SK-MEL-5 (cell line): Measurements from ENCODE around the gene FHDC1. TPM values are rescaled to one million over a fixed set of nuclear protein-coding genes. Genes with fewer than 3 reads are reported as not detected.

ENCODE experiments used
- DNase-seq: peaks from one replicate; pipeline ENCODE4 v3.0.0-alpha.2; 2016; ENCODE audit warnings: low read depth, low spot score
- in situ Hi-C: cut with HindIII; loops from 2 replicates; pipeline ENCODE4 v1.10.0; 2016; ENCODE audit warnings: low sequenced_read_pairs, high pct_unique_total_duplicates, low pct_unique_long_range_greater_than_20kb
- total RNA-seq: library from RNA; depleted of rRNA; stranded (reverse); fragments of >200 nt; shearing (Covaris generic); gene quantifications from 2 replicates; pipeline ENCODE4 v1.2.3, GENCODE V29; 2014

The FHDC1 gene
- total RNA-seq, 1 experiment from 2014 or later = 0.53 TPM

- no peak for DNase-seq
- in situ Hi-C loops = no loop called here
Measured at GRCh38 chr4:153008578-153009199, 72.6 kb downstream of the FHDC1 start.

DNA sequence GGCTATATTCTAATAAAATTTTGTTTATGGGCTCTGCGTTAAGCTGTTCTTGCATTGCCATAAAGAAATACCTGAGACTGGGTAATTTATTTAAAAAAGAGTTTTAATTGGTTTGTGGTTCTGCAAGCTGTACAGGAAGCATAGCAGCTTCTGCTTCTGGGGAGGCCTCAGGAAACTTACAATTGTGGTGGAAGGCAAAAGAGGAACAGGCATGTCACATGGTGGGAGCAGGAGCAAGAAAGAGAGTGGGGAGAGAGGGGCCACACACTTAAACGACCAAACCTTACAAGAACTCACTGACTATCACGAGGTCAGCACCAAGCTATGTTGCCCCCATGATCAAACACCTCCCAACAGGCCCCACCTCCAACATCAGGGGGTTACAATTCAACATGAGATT lies 74.0 kb downstream of the FHDC1 start:
- in situ Hi-C loops = no loop called here

GRCh38 chr4:153013202-153013977 lies 77.3 kb downstream of the FHDC1 start:
- in situ Hi-C loops = no loop called here
- no peak for DNase-seq

More for the DNA sequence above, 74.0 kb downstream of the FHDC1 start:
- DNase-seq = no peak

DNA sequence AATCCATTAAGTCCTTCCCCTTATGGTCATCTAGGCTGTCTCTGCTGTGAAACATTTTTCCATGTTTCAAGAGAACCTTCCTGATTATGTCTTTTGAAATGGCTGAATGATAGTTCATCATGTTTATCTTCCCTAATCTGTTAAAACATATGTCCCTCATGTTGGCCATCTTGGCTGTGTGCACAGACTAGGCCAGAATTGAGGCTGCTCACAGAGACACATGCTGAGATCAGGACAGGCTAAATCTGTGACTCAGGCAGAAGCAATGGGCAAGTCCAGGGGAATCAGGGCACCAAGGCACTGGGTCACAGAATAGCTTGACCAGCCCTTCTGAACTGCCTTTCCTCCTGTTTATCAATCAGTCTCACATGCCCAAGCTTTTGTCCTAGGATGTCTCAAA lies 78.3 kb downstream of the FHDC1 start:
- no peak for DNase-seq
- in situ Hi-C loops = no loop called here

DNA sequence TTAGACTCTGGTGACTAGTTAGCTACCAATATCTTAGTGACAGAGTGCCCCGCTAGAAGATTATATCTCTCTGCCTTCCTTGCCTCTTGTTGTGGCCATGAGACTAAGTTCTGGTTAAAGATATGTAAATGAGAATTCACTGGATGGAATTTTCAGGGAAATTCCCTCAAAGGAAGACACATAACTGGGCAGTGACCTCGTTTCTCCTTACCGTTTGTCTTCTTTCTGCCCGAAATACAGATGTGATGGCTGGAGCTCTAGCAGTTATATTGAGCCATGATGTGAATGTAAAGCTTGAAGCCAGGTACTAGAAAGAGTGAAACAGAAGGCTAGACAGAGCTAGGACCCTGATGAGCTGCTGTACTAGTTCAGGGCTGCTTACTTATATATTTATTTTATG lies 80.5 kb downstream of the FHDC1 start:
- in situ Hi-C loops = no loop called here
- DNase-seq = no peak

DNA sequence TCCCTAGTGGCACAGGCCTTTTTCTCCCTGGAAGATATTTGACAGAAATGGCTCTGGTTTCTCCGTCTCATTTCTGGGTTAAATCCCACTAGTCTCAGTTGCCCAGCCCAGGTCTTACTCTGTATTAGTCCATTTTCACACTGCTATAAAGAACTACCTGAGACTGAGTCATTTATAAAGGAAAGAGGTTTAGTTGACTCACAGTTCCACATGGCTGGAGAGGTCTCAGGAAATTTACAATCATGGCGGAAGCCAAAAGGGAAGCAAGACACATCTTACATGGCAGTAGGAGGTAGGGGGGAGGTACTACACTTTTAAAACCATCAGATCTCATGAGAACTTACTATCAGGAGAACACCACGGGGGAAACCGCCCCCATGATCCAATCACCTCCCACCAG lies 81.9 kb downstream of the FHDC1 start:
- in situ Hi-C loops = no loop called here
- DNase-seq = no peak

DNA sequence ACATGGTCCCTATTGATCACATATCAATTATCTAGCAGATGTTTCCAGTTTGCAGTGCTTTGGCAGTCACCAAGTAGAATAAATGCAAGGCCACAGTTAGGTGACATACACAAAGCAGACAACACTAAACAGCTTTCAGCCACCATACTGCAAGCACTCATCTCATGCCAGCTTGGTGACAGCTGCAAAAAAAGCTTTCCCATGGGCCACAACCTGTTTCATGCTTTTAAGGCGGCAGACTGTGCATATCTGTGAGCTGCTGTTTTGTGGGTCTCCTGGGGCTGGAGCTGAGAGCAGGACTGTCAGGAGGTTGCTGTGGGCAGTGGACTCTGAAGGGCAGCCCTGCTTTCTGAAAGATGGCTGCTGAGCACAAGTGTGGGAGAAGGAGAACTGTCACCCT lies 82.6 kb downstream of the FHDC1 start:
- in situ Hi-C loops = no loop called here
- no peak for DNase-seq

- in situ Hi-C loops = no loop called here
Measured at GRCh38 chr4:153019906-153020305, 83.8 kb downstream of the FHDC1 start.

GRCh38 chr4:153020457-153020856 lies 84.3 kb downstream of the FHDC1 start:
- in situ Hi-C loops = no loop called here
- DNase-seq = no peak

More at GRCh38 chr4:153019906-153020305, 83.8 kb downstream of the FHDC1 start:
- DNase-seq = no peak

GRCh38 chr4:153021276-153021675 lies 85.2 kb downstream of the FHDC1 start:
- DNase-seq = no peak
- in situ Hi-C loops = no loop called here

DNA sequence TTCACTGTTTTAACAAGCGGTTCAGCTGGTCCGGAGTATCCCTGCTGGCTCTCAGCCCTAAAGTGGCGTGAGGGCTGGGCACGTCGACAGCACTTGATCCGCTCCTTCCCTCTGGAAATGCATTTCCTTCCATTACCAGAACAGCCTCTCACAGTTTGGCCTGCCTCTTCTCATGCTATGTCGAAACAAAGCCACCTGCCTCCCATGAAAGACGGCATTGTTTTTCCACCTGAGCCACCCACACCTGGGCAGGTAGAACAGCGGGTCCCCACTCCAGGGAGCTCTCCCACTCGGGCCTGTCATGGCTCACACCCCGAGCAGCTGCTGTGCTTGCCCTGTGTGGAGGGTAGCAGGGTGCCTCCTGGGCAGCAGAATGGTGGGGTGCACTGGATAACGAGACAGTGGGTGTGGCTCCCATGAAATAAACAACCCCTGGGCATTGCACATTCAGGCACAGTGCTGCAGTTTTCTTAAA lies 86.2 kb downstream of the FHDC1 start:
- no peak for DNase-seq
- in situ Hi-C loops = no loop called here

DNA sequence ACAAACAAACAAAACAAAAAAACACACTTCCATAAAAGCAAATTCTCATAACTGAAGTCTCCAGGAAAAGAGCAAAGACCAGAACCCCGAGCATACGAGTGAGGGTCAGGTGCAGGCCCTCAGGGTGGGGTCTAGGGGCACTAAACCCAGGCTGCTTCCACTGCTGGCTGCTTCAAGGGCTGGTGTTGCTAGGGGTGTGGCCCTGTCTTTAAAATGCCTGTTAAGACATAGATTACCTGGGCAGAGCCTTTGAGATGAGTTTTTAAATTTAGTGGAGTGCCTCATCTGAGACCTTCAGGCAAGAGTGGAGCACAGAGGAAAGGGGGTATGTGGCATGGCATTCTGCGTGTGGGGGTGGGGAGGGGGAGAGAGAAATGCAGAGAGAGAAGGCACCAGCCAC lies 87.0 kb downstream of the FHDC1 start:
- no peak for DNase-seq
- in situ Hi-C loops = no loop called here

DNA sequence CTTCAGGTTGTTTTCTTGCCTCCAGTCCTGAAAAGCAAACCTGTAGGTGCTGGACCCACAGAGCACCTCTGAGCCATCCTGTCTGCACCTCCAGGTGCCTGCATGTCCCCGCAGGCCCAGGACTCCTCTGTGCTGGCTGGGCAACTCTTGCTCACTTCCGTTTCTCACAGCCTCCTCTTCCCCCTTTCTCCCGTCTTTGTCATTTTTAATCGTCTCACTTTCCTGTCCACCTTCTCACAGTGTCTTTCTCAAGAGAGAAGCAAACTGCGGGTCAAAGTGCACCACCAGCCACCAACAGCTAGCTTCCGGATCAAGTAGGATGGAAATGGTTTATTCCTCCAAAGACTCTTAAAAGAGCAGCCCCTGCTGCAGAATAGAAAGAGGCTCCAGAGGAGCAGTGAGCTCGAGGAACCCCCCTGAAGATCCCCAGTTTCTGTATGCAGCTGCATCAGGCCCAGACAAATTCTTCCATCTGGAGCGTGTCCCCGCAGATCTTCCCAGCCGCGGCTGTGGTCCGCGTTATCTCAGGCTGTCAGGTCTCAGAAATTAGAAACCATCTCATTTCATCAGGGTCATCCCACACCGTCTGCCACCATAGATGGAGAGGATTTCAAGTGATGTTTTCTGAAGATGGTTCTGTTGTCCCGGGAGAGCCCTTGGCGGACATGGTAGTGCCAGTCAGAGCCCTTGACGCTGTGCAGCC lies 87.7 kb downstream of the FHDC1 start:
- in situ Hi-C loops = no loop called here
- DNase-seq = no peak

- DNase-seq = no peak
- in situ Hi-C loops = no loop called here
Measured at GRCh38 chr4:153024466-153024865, 88.3 kb downstream of the FHDC1 start.

- DNase-seq = no peak
Measured at GRCh38 chr4:153025406-153025805, 89.3 kb downstream of the FHDC1 start.

DNA sequence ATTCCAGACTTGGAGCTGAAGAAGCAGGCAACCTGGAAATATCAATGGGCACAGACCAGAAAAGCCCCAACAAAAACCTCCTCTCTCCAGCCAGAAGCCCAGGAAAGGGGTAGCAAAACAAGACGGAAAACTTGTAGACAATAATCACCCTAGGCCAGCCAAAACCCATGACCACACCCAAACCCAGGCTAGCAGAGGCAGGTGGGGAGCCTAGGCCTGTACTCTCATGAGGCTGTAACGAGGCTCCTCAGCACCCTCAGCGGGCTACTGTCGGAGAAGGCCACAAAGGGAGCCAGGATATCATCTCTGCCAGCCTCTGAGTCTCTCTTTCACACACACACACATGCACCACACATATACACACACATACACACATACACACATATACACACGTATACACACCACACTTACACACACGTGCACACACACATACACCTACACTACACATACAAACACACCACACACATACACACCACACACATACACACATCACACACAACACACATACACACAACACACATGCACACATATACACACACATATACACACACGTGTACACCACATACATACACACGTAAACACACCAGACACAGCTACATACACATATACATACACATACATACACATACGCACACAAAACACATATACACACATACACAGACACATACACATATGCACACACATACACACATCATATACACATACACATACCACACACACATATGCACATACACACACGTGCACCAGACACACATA lies 90.6 kb downstream of the FHDC1 start:
- in situ Hi-C loops = no loop called here
- DNase-seq = no peak

More at GRCh38 chr4:153025406-153025805, 89.3 kb downstream of the FHDC1 start:
- in situ Hi-C loops = no loop called here

DNA sequence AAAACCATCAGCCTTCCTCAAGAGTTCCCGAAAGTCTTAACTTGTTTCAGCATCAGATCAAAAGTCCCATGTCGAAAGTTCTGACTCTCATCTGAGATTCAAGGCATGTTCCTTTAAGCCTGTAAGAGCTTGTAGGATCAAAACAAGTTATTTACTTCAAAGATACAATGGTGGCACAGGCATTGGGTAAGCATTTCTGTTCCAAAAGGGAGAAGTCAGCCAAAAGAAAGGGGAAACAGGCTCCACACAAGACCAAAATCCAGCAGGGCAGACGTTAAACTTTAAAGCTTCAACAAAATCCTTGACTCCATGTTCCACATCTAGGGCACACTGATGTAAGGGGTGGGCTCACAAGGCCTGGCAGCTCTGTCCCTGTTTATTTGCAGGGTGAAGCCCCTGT lies 91.7 kb downstream of the FHDC1 start:
- no peak for DNase-seq
- in situ Hi-C loops = no loop called here

DNA sequence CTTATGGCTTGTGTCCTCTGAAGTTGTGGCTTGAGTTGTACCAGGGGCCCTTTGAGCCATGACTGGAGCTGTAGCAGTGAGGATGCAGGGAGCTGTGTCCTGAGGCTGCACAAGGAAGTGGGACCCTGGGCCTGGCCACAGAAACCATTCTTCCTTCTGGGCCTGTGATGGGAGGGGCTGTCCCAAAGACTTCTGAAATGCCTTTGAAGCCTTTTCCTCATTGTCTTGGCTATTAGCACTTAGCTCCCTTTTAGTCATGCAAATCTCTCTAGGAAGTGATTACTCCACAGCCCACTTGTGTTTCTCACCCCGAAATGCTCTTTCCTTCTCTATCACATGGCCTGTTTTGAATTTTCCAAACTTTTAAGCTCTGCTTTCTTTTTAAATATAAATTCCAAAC lies 92.4 kb downstream of the FHDC1 start:
- in situ Hi-C loops = no loop called here
- no peak for DNase-seq
